Hair follicular keratinocyte (primary cell): Measurements from ENCODE around the gene WBP11. TPM values are rescaled to one million over a fixed set of nuclear protein-coding genes. Genes with fewer than 3 reads are reported as not detected.

ENCODE experiments used
- total RNA-seq: library from RNA; depleted of rRNA; stranded (reverse); fragments of >200 nt; gene quantifications from 2 replicates; pipeline ENCODE4 v1.2.3, GENCODE V29; 2015

WBP11 gene
- total RNA-seq: 11.3 and 29.8 TPM in 2 replicates

DNA sequence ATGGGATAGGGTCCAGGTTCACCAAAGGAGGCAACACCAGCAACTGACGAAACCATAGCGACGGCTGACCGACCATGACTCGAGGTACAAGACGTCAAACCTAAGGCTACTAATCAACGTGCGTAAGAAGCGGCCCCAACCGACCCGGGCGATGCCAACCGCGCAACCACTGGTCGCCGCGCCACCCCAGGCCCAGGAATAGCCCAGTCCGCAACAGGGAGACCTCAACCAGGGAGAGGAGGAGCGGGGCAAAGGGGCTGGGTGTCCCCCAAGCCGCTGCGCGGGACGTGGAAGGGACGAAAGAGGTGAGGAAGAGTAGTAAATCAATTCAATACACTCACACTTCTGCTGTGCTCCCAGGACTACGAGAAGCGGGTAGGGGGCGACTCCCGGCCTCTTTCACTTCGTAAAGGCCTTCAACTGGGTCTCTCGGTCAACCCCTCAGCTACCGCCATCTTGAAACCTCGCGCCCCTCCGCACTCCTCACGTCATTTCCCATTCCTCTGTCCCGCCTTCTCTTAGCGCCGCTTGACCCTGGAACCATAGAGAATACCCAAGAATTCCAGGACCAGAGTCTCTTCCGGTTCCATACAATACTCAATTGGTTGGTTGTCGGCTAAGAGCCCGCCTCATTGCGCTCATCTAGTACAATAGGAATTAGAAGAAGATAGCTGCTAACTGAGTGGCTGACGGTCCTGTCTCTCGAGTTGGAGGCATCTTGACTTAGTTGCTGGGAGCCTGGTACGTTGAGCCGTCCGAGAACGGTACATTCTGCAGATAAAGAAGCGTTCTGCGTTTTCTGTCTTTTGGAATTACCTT lies at the start of gene WBP11, which contains the start of gene C12orf60:
Gene WBP11, minus strand, starts transcription at position 468 of the 819 bp plus-strand sequence. CDS start 2,095 bp downstream, outside the sequence.
Gene C12orf60, plus strand, starts transcription at position 660 of the 819 bp plus-strand sequence. CDS start 19,266 bp downstream, outside the sequence.

DNA sequence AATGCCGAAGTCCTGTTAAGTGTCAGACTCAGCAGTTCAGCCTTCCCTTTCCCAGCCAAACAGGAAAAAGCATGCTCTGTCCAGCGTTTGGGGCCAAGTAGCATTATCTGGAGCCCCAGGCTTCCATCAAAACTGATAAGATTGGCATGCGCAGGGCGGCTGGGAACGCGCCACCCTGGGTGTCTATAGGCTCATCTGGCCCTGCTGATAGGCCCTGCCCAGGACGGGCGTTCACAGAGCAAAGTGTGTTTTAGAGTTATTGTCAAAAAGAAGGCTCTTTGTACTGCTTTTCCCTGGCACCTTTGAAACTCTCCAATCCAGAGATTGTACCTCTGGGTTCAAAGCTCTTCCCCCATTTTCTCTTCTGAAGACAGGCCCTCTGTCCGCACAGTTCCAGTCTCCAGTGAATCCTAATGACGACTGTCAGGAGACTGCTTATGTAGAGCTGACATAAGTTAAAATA lies 40.2 kb upstream of the WBP11 start, which contains the start of gene ART4:
Gene ART4, minus strand, starts transcription at position 102 of the 463 bp plus-strand sequence. CDS start 413 bp downstream, outside the sequence.

DNA sequence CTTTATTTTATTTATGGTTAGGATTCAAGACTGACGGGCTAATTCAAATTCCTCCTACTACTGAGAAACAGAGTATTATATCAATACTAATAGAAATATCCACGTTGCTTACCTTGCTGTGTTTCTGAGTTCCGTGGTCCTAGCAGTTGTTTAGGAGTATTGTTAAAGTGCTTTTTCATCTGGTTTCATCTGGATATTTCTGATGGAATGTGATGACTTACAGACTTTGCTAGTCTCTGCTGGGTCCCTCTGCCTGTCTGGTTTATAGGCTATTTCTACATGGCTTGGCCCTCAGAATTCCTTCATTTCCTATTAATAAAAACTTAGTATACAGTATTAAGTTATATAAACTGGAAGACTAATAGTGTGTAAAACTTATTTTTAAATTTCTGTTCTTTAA lies 10.7 kb upstream of the WBP11 start, which contains the start of gene SMCO3:
Gene SMCO3, minus strand, starts transcription at position 169 of the 400 bp plus-strand sequence. CDS start 7,502 bp downstream, outside the sequence.

Other genes with a start within 250 kb of the WBP11 start
- gene PLBD1, start 235.6 kb downstream of the WBP11 start, total RNA-seq: under 0.01 and 1.1 TPM in 2 replicates
- gene GUCY2C, start 106.9 kb downstream of the WBP11 start, total RNA-seq: 0.08 TPM in 1 of 2 replicates, not detected in the other
- gene C12orf60, start 192 bp upstream of the WBP11 start, total RNA-seq: 1.7 and 2.7 TPM in 2 replicates
- not detected in 2 replicates for gene SMCO3, start 10.7 kb upstream of the WBP11 start, total RNA-seq
- not detected in 2 replicates for gene ART4, start 40.0 kb upstream of the WBP11 start, total RNA-seq
- gene MGP, start 82.4 kb upstream of the WBP11 start, total RNA-seq: 0.16 TPM in 1 of 2 replicates, not detected in the other
- gene ERP27, start 135.1 kb upstream of the WBP11 start, total RNA-seq: 0.08 and 0.19 TPM in 2 replicates
- 50.9 and 101 TPM in 2 replicates for gene ARHGDIB, start 158.1 kb upstream of the WBP11 start, total RNA-seq
- gene PDE6H, start 169.6 kb upstream of the WBP11 start, total RNA-seq: not detected in 2 replicates